HEK293 (cell line): ENCODE measurements around the gene GHRL.

Experiments used
- HOXA7 ChIP-seq: sonication (generic); formaldehyde crosslinking; IDR thresholded peaks from 2 replicates; pipeline ENCODE4 v1.8.1; 2022; ENCODE audit warnings: missing genetic modification reagents, borderline replicate concordance
- SCRT2 ChIP-seq: fragments of 450-650 bp; formaldehyde crosslinking; IDR thresholded peaks from 2 replicates; pipeline ENCODE4 v1.5.1; 2016; ENCODE audit warnings: missing biosample characterization, missing genetic modification characterization
- TCF7L2 ChIP-seq: IDR thresholded peaks from 2 replicates; pipeline ENCODE4 v1.6.1; 2011; ENCODE audit warnings: low read depth, mild to moderate bottlenecking, inconsistent platforms, low read length, moderate library complexity, borderline replicate concordance
- YY1 ChIP-seq: fragments of 450-650 bp; formaldehyde crosslinking; IDR thresholded peaks from 2 replicates; pipeline ENCODE4 v1.5.1; 2018; ENCODE audit warnings: missing biosample characterization, missing genetic modification characterization
- ZBTB8A ChIP-seq: fragments of 450-650 bp; formaldehyde crosslinking; IDR thresholded peaks from 2 replicates; pipeline ENCODE4 v1.5.1; 2016; ENCODE audit warnings: missing biosample characterization, missing genetic modification characterization
- ZNF175 ChIP-seq: fragments of 450-650 bp; formaldehyde crosslinking; IDR thresholded peaks from 2 replicates; pipeline ENCODE4 v1.5.1; 2016; ENCODE audit warnings: missing biosample characterization, missing genetic modification characterization
- ZNF302 ChIP-seq: fragments of 450-650 bp; formaldehyde crosslinking; IDR thresholded peaks from 2 replicates; pipeline ENCODE4 v1.5.1; 2016; ENCODE audit warnings: missing biosample characterization, missing genetic modification characterization, low read depth
- ZNF423 ChIP-seq: fragments of 450-650 bp; formaldehyde crosslinking; IDR thresholded peaks from 2 replicates; pipeline ENCODE4 v1.5.1; 2016; ENCODE audit warnings: missing biosample characterization, missing genetic modification characterization
- ZNF600 ChIP-seq: fragments of 450-650 bp; formaldehyde crosslinking; IDR thresholded peaks from 2 replicates; pipeline ENCODE4 v1.5.1; 2016; ENCODE audit warnings: missing biosample characterization, missing genetic modification characterization
- ZXDB ChIP-seq: fragments of 450-650 bp; formaldehyde crosslinking; IDR thresholded peaks from 2 replicates; pipeline ENCODE4 v1.5.1; 2016; ENCODE audit warnings: missing biosample characterization, missing genetic modification characterization
- TF ChIP-seq, protein P1 (sequence below): fragments of 450-650 bp; formaldehyde crosslinking; IDR thresholded peaks from 2 replicates; pipeline ENCODE4 v1.5.1; 2016; ENCODE audit warnings: missing biosample characterization, missing genetic modification characterization
- TF ChIP-seq, protein P2 (sequence below): fragments of 450-650 bp; formaldehyde crosslinking; IDR thresholded peaks from 2 replicates; pipeline ENCODE4 v1.5.1; 2016; ENCODE audit warnings: missing biosample characterization, missing genetic modification characterization
- TF ChIP-seq, protein P3 (sequence below): sonication (generic); formaldehyde crosslinking; IDR thresholded peaks from 2 replicates; pipeline ENCODE4 v1.8.1; 2022; ENCODE audit warnings: mild to moderate bottlenecking, moderate library complexity, missing genetic modification reagents
- TF ChIP-seq, protein P4 (sequence below): fragments of 450-650 bp; formaldehyde crosslinking; IDR thresholded peaks from 2 replicates; pipeline ENCODE4 v1.5.1; 2016; ENCODE audit warnings: missing biosample characterization, missing genetic modification characterization

DNA sequence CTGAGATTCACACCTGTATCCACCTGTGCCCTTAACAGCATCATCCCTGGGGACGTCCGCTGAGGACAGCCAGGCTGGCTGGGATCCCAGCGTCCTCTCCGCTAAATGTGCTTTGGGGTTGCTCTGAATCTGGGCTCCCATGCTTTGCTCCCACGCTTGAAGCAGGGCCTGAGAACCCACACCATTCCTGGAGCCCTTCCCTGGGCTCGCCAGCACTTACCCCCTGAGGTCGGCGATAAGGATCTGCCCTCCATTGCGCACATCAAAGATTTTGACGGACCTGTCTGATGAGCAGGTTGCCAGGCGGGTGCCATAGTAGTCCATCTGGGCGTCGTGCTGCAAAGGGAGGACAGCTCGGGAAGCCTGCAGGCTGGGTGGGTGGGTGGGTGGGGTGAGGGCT is 22.4 kb upstream of the GHRL start:
- TF ChIP-seq TCF7L2 = no peak
- TF ChIP-seq, protein P1, sequence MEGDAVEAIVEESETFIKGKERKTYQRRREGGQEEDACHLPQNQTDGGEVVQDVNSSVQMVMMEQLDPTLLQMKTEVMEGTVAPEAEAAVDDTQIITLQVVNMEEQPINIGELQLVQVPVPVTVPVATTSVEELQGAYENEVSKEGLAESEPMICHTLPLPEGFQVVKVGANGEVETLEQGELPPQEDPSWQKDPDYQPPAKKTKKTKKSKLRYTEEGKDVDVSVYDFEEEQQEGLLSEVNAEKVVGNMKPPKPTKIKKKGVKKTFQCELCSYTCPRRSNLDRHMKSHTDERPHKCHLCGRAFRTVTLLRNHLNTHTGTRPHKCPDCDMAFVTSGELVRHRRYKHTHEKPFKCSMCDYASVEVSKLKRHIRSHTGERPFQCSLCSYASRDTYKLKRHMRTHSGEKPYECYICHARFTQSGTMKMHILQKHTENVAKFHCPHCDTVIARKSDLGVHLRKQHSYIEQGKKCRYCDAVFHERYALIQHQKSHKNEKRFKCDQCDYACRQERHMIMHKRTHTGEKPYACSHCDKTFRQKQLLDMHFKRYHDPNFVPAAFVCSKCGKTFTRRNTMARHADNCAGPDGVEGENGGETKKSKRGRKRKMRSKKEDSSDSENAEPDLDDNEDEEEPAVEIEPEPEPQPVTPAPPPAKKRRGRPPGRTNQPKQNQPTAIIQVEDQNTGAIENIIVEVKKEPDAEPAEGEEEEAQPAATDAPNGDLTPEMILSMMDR (tag by site-specific recombination) = no peak
- no peak for TF ChIP-seq ZNF175 (tag by site-specific recombination)
- TF ChIP-seq, protein P2, sequence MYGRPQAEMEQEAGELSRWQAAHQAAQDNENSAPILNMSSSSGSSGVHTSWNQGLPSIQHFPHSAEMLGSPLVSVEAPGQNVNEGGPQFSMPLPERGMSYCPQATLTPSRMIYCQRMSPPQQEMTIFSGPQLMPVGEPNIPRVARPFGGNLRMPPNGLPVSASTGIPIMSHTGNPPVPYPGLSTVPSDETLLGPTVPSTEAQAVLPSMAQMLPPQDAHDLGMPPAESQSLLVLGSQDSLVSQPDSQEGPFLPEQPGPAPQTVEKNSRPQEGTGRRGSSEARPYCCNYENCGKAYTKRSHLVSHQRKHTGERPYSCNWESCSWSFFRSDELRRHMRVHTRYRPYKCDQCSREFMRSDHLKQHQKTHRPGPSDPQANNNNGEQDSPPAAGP (tag by site-specific recombination) = no peak
- TF ChIP-seq ZNF302 (tag by site-specific recombination) = no peak
- TF ChIP-seq, protein P3, sequence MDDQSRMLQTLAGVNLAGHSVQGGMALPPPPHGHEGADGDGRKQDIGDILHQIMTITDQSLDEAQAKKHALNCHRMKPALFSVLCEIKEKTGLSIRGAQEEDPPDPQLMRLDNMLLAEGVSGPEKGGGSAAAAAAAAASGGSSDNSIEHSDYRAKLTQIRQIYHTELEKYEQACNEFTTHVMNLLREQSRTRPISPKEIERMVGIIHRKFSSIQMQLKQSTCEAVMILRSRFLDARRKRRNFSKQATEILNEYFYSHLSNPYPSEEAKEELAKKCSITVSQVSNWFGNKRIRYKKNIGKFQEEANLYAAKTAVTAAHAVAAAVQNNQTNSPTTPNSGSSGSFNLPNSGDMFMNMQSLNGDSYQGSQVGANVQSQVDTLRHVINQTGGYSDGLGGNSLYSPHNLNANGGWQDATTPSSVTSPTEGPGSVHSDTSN (CRISPR knock-in tag) = no peak
- no peak for TF ChIP-seq ZNF423 (tag by site-specific recombination)
- TF ChIP-seq HOXA7 (CRISPR knock-in tag) = no peak
- no peak for TF ChIP-seq ZNF600
- TF ChIP-seq YY1 (tag by site-specific recombination) = no peak
- no peak for TF ChIP-seq SCRT2 (tag by site-specific recombination)
- TF ChIP-seq ZXDB (tag by site-specific recombination) = no peak
- TF ChIP-seq, protein P4, sequence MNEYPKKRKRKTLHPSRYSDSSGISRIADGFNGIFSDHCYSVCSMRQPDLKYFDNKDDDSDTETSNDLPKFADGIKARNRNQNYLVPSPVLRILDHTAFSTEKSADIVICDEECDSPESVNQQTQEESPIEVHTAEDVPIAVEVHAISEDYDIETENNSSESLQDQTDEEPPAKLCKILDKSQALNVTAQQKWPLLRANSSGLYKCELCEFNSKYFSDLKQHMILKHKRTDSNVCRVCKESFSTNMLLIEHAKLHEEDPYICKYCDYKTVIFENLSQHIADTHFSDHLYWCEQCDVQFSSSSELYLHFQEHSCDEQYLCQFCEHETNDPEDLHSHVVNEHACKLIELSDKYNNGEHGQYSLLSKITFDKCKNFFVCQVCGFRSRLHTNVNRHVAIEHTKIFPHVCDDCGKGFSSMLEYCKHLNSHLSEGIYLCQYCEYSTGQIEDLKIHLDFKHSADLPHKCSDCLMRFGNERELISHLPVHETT (tag by site-specific recombination) = no peak
- TF ChIP-seq ZBTB8A (tag by site-specific recombination) = no peak
